Right ventricle myocardium superior (tissue), 1 donor: Measurements from ENCODE around the gene TM6SF1. TPM values are rescaled to one million over a fixed set of nuclear protein-coding genes. Genes with fewer than 3 reads are reported as not detected.
A peak's percentile ranks its signal among the peaks of the same experiment; 100 is the strongest.
"Not testable (repeated sequence)": the region's sequence is repeated elsewhere in the genome, so short reads cannot be mapped to it uniquely, and the experiment has no call there.

Source experiments
- ATAC-seq: fragments of 200-7000 bp; cut with Tn5 transposase; one replicate; pipeline ENCODE4 v1.9.1; 2020; ENCODE audit warnings: mild to moderate bottlenecking; ENCODE audit not compliant: poor library complexity
- DNase-seq: peaks from one replicate; pipeline ENCODE4 v3.0.0-alpha.2; 2020
- intact Hi-C: fragments of 100-400 bp; cut with DNase I; formaldehyde crosslinking; loops from one replicate; pipeline ENCODE4 v1.11.2; 2022
- total RNA-seq: library from RNA; stranded (reverse); fragmentation: NEBNext Ultra II Directional; extraction: Animal tissue kit (Norgen Biotek cat#: 25700); gene quantifications from one replicate; pipeline ENCODE4 v1.2.1, GENCODE V29; 2021
- donor health status: DM: no; HTN: yes; CAD: no; lungs with severe emphysema.

TM6SF1 gene
- total RNA-seq, 1 donor from 2014 or later: 6.8 TPM

- DNase-seq, intact Hi-C loops, ATAC-seq: not testable (repeated sequence)
Measured at GRCh38 chr15:83085461-83085860, 22.0 kb upstream of the TM6SF1 start.

DNA sequence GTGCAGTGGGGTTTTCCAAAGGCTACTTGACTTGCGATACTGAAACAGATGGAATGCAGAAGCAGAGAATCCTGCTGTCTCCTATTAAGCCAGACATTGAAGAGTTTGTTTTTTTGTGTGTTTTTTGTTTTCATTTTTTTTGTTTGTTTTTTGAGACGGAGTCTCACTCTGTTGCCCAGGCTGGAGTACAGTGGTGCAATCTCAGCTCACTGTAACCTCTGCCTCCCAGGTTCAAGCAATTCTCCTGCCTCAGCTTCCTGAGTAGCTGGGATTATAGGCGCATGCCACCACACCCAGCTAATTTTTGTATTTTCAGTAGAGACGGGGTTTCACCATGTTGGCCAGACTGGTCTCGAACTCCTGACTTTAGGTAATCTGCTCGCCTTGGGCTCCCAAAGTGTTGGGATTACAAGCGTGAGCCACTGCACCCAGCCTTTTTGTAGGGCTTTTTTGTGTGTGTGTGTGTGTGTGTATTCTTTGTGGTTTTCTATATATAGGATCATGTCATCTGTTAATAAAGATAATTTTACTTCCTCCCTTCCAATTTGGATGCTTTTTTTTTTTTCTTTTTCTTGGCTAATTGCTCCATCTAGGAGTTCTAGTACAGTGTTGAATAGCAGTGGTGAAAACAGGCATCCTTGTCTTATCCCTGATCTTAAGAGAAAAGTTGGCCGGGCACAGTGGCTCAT lies 21.4 kb upstream of the TM6SF1 start:
- intact Hi-C loops: not testable (repeated sequence)

GRCh38 chr15:83087576-83087975 lies 19.9 kb upstream of the TM6SF1 start:
- DNase-seq (no peak), ATAC-seq (no peak)
- intact Hi-C loops: no loop called here

More for the DNA sequence above, 21.4 kb upstream of the TM6SF1 start:
- not testable (repeated sequence) for DNase-seq, ATAC-seq

- intact Hi-C loops: no loop called here
Measured at GRCh38 chr15:83088876-83089275, 18.6 kb upstream of the TM6SF1 start.

DNA sequence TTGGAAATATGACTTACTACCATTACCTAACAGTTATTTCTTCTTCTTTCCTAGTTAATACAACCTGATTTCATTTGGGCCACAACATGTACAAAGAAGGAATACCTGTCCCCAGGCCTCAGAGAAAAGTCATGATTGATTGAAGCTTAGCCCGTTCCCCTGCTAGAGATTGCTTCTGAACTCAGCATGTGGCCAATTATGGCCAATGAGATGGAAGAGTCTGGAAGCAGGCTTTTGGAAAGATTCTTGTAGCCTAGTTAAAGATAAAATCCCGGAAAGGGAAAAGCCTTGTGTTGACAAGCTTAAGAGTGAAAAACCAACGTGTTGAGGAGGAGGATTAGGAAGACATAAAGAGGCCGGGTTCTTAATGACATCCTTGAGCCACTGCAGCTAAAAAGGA lies 17.0 kb upstream of the TM6SF1 start:
- ATAC-seq (no peak), DNase-seq (no peak)
- intact Hi-C loops: no loop called here

More at GRCh38 chr15:83088876-83089275, 18.6 kb upstream of the TM6SF1 start:
- ATAC-seq: no peak
- DNase-seq: no peak

GRCh38 chr15:83091965-83092308 lies 15.5 kb upstream of the TM6SF1 start:
- intact Hi-C loops, DNase-seq, ATAC-seq: not testable (repeated sequence)

DNA sequence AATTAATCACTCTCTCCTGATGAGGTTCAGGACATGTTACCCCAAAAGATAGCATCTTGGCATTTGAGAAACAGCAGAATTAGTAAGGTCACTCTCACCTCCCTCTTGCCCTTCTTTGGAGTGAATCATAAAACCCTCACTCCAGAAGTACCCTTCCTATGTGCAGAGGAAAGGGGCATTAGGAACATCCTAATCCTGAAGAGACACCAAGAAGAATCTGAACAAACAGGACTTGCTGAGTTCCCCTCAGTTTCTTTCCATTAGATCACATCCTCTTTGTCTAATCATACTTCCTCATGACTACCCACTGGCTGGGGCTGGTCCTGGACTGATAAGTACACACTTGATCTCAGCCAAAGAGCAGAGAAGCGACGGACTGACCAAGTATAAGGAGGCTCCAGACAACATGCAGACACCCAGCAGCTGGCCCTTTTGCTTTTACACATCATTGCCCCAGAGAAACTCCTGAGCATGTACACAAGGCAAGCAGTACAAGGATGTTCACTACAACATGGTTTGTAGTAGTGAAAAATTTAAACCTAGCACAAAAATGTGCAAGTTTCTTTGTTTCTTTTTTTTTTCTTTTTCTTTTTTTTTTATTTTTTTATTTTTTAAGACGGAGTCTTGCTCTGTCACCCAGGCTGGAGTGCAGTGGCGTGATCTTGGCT lies 15.0 kb upstream of the TM6SF1 start:
- intact Hi-C loops: no loop called here
- DNase-seq: peak; percentile 59
- ATAC-seq: peak; percentile 66

GRCh38 chr15:83094583-83094982 lies 12.9 kb upstream of the TM6SF1 start:
- intact Hi-C loops: no loop called here
- no peak for ATAC-seq
- DNase-seq: no peak

DNA sequence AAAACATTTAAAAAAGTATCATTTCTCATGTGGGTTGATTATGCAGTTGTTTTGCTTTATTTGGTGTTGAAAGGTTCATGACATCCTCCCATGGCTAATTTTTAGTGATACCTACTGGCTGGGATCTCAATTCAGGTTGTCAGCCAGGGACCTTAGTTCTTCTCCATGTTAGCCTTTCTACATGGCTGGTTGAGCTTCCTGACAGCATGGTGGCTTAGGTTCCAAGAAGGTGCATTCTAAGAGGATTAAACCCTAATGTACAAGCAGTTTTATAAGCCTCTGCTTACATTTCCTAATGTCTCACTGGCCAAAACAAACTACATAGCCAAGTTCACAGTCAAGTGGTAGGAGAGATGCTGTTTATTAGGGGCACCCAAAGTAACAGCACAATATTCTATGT lies 9.4 kb upstream of the TM6SF1 start:
- intact Hi-C loops: no loop called here
- ATAC-seq (no peak), DNase-seq (no peak)

- DNase-seq (no peak), ATAC-seq (peak; percentile 66)
- intact Hi-C loops: no loop called here
Measured at GRCh38 chr15:83099290-83099689, 8.2 kb upstream of the TM6SF1 start.

DNA sequence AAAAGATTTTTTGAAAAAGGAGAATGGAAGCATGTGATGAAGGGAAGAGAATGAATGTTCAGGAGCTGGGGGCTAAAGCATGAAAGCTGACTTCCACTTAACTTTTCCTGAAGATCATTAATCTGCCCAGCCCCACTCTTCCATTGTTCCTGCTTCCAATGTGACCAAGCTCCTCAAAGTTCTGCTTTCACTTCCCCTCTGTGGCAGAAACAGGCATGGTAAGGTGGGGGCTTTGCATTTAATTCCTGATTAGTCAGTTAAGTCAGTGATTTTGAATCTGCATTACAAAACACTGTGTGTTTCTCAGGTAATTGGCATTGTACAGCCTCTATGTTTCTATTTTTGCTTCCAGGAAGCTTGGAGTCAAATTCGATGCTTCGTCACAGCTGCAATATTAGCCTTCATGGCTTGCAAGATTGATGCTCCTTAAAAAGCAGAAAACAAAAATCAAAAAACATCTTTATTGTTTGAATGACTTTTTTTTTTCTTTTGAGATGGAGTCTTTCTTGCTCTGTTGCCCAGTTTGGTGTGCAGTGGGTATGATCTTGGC lies 7.3 kb upstream of the TM6SF1 start:
- intact Hi-C loops: loop anchor here (10.0 kb wide), 1 partner anchor 85 kb away; the partner anchor contains the start of gene C15orf40
- peak; percentile 67 for ATAC-seq
- no peak for DNase-seq

GRCh38 chr15:83102346-83102745 lies 5.1 kb upstream of the TM6SF1 start:
- intact Hi-C loops: loop anchor here (10.0 kb wide), 1 partner anchor 88 kb away; the partner anchor contains the start of gene C15orf40
- no peak for DNase-seq
- no peak for ATAC-seq

- DNase-seq (no peak), ATAC-seq (no peak)
- intact Hi-C loops: loop anchor here (10.0 kb wide), 1 partner anchor 89 kb away; the partner anchor contains the start of gene C15orf40
Measured at GRCh38 chr15:83104141-83104540, 3.3 kb upstream of the TM6SF1 start.

DNA sequence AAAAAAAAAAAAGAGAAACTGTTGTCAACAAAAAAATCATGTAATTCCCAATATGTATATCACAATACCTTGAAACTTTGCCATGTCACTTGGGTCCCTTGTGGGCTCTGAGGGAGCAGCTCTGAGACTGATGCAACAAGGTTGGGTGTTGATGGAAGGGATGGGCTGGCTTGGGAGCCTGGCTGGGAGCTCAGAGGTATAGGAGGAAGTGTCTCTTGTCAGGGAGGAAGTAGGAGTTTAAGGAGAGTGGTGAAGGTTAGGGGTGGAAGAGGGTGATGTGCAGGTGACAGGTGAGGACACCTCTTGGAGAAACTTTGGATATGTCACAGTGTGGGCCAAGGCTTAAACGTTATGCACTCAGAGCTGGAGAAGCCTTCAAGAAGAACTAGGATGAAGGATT lies 2.0 kb upstream of the TM6SF1 start:
- DNase-seq (no peak), ATAC-seq (no peak)
- intact Hi-C loops: loop anchor here (10.0 kb wide), 1 partner anchor 91 kb away; the partner anchor contains the start of gene C15orf40

GRCh38 chr15:83107841-83108181 lies 366 bp downstream of the TM6SF1 start:
- ATAC-seq (peak; percentile 7), DNase-seq (no peak)
- intact Hi-C loops: loop anchor here (10.0 kb wide), 1 partner anchor 93 kb away; the partner anchor contains the start of gene C15orf40

DNA sequence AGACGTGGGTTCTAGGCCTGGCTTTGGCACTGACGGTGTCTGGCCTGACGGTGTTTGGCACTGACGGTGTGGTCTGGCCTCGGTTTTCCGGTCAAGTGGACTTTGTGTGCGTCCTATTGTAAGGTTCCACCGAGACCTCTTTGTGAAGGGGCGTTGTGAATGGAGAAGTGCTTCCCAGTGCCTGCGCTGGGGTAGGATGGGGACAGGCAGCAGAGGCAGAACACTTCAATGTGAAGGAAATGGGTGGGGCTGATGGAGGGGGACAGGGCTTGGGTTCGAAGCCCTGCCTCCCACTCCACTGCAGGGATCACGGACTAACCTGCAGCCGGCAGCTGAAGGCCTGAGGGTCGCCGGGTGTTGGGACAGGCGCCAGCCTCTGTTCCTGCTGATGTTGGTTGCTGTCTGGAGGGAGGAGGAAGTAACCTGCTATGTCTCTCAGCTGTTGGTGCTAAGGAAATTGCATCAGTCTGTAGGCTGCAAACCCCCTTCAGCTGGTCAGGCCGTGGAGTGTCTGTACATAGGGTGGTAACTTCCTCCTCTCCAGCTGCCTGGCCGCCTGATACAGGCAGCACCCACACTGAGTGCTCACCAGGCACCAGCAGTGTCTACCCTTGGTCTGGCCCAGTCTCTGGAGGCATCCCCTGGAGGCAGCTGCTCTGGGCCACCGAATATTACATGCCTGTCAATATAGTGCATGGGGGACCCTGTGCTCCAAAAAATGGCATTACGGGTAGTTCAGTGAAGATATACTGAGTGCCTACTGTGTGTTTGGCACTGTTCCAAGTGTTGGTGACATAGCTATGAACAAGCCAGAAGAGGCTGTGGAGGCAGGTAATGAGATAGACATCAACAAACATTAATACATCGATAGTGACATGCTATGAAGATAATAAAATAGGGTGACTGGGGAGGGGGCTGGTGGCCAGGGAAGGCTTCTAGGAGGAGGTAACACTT lies 1.1 kb downstream of the TM6SF1 start:
- intact Hi-C loops: loop anchor here (10.0 kb wide), 1 partner anchor 94 kb away; the partner anchor contains the start of gene C15orf40
- ATAC-seq: peak; percentile 82
- DNase-seq: peak; percentile 78

- DNase-seq: no peak
- intact Hi-C loops: loop anchor here (10.0 kb wide), 1 partner anchor 95 kb away; the partner anchor contains the start of gene C15orf40
- ATAC-seq: no peak
Measured at GRCh38 chr15:83109532-83109931, 2.1 kb downstream of the TM6SF1 start.

DNA sequence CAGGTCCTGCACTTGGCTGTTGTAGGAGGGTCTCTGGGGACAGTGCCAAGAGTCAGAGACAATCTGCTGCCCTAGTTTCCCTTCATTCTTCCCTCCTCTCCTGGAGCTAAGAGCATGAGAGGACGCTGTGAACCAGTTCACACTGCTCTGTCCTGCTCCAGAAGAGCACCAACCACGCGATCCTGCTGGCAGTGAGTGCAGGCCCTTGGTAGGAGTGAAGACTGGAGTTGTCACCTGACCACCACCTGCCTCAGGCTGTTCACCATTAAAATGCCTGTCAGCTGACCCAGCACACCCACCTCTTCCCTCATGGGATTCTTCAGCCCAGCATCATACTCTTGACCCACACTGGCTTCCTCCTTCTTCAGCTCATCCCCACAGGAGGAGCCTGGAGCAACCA lies 2.9 kb downstream of the TM6SF1 start:
- no peak for ATAC-seq
- intact Hi-C loops: no loop called here

GRCh38 chr15:83111149-83111548 lies 3.7 kb downstream of the TM6SF1 start:
- no peak for ATAC-seq
- DNase-seq: no peak
- intact Hi-C loops: no loop called here

More for the DNA sequence above, 2.9 kb downstream of the TM6SF1 start:
- no peak for DNase-seq
